Right atrium auricular region (tissue), 2 donors: ENCODE results near the gene TNFSF9. TPM values are rescaled to one million over a fixed set of nuclear protein-coding genes. Genes with fewer than 3 reads are reported as not detected.
"Not testable (repeated sequence)": the region's sequence is repeated elsewhere in the genome, so short reads cannot be mapped to it uniquely, and the experiment has no call there.

Experiments
- DNase-seq: peaks from one replicate; pipeline ENCODE4 v3.0.0-alpha.2; 2019; ENCODE audit warnings: low spot score
- H3K27ac ChIP-seq, 2 donors: fragments of 200-600 bp; sonication (generic); 1 replicate in 1 of 2; 2 replicates in 1 of 2; pipeline ENCODE4 v1.5.1; 2016 to 2019
- H3K27me3 ChIP-seq, 2 donors: fragments of 200-600 bp; sonication (generic); one replicate each; pipeline versions ENCODE4 v1.5.1 to v1.6.0; 2017 to 2019
- H3K36me3 ChIP-seq: fragments of 200-600 bp; sonication (generic); one replicate; pipeline ENCODE4 v1.5.1; 2016
- H3K4me1 ChIP-seq, 2 donors: fragments of 200-600 bp; sonication (generic); one replicate each; pipeline versions ENCODE4 v1.5.1 to v1.6.0; 2017 to 2019
- H3K4me3 ChIP-seq, 2 donors: fragments of 200-600 bp; sonication (generic); 1 replicate in 1 of 2; 2 replicates in 1 of 2; pipeline ENCODE4 v1.5.1; 2017 to 2019; ENCODE audit warnings: mild to moderate bottlenecking in 1 of 2, moderate library complexity in 1 of 2
- H3K9me3 ChIP-seq, 2 donors: fragments of 200-600 bp; sonication (generic); one replicate each; pipeline ENCODE4 v1.5.1; 2019
- CTCF ChIP-seq, 2 donors: fragments of 200-600 bp; sonication (generic); IDR thresholded peaks; one replicate each; pipeline ENCODE4 v1.5.1; 2019; ENCODE audit warnings: antibody characterized with exemption in 2 of 2
- total RNA-seq, 2 donors: library from RNA; depleted of rRNA; stranded (reverse); fragments of >200 nt; gene quantifications; one replicate each; pipeline ENCODE4 v1.1.0, GENCODE V29; 2016

TNFSF9 gene
- total RNA-seq, 2 donors from 2014 or later, result 0.43 TPM; not detected in 1

GRCh38 chr19:6503407-6504201, 27.2 kb upstream of the TNFSF9 start:
- peaks cover 0 to 14% of the 10 kb centered on the region in 2 donors for H3K4me1 ChIP-seq
- DNase-seq, result no peak
- no peak overlapping the region for H3K27ac ChIP-seq
- H3K9me3 ChIP-seq, result no peaks in the 10 kb centered on the region
- no peaks in the 10 kb centered on the region for H3K36me3 ChIP-seq
- no peak overlapping the region for H3K4me3 ChIP-seq
- no peak for TF ChIP-seq CTCF (IDR thresholded peaks at IDR 0.05)
- H3K27me3 ChIP-seq, result peaks cover 0 to 12% of the 10 kb centered on the region in 2 donors

DNA sequence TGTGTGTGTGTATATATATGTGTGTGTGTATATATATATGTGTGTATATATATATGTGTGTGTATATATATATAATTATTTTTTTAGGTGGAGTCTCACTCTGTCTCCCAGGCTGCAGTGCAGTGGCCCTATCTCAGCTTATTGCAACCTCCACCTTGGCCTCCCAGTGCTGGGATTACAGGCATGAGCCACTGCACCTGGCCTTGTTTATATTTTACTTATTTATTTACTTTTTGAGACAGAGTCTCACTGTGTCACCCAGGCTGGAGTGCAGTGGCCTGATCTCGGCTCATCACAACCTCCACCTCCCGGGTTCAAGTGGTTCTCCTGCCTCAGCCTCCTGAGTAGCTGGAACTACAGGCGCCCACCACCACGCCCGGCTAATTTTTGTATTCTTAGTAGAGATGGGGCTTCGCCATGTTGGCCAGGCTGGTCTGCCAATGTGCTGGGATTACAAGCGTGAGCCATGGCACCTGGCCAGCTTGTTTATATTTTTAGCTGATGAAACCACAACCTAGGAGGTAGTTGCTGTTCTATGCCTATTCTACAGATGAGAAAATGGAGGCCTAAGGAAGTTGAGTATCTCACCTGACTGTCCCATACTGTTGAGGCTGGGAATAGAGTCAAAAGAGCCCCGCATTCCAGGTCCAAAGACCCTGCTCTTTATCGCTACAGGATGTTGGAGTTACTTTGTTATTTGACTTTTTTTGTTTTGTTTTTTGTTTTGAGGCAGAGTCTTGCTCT, 22.6 kb upstream of the TNFSF9 start:
- not testable (repeated sequence) for H3K4me3 ChIP-seq, H3K27ac ChIP-seq, H3K27me3 ChIP-seq, DNase-seq, H3K36me3 ChIP-seq, H3K4me1 ChIP-seq, H3K9me3 ChIP-seq

GRCh38 chr19:6509118-6509971, 21.5 kb upstream of the TNFSF9 start:
- H3K9me3 ChIP-seq, result no peaks in the 10 kb centered on the region
- no peaks in the 10 kb centered on the region for H3K27me3 ChIP-seq
- TF ChIP-seq CTCF (IDR thresholded peaks at IDR 0.05), result no peak
- H3K4me1 ChIP-seq, result no peaks in the 10 kb centered on the region
- no peak overlapping the region for H3K4me3 ChIP-seq
- no peaks in the 10 kb centered on the region for H3K36me3 ChIP-seq
- H3K27ac ChIP-seq, result no peak overlapping the region
- no peak for DNase-seq

DNA sequence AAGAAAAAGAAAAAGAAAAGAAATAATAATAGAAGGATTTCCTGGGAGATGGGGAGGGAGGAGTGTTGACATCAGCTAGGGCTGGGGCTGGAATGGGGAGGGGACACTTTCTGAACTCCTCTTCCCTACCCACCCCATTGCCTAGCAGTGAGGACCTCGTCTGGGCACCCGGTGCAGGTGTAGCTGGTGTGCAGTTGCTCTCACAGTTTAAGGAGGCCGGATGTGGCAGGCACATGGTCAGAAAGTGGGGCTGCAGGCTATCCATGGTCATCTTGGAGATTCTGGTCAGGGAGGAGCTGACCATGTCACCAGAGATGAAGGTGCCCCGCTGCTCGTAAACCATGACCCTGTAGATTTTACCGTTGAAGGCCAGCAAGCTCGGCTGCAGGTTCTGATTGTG, 20.2 kb upstream of the TNFSF9 start:
- no peaks in the 10 kb centered on the region for H3K27me3 ChIP-seq
- no peak overlapping the region for H3K4me3 ChIP-seq
- DNase-seq, result no peak
- no peaks in the 10 kb centered on the region for H3K36me3 ChIP-seq
- H3K4me1 ChIP-seq, result no peaks in the 10 kb centered on the region
- H3K27ac ChIP-seq, result no peak overlapping the region
- no peaks in the 10 kb centered on the region for H3K9me3 ChIP-seq
- TF ChIP-seq CTCF (IDR thresholded peaks at IDR 0.05), result no peak

GRCh38 chr19:6514089-6514488, 16.7 kb upstream of the TNFSF9 start:
- H3K36me3 ChIP-seq, result no peaks in the 10 kb centered on the region
- no peak for DNase-seq
- H3K4me3 ChIP-seq, result no peak overlapping the region
- no peaks in the 10 kb centered on the region for H3K27me3 ChIP-seq
- TF ChIP-seq CTCF (IDR thresholded peaks at IDR 0.05), result no peak
- no peak overlapping the region for H3K27ac ChIP-seq
- peaks cover 0 to 14% of the 10 kb centered on the region in 2 donors for H3K4me1 ChIP-seq
- H3K9me3 ChIP-seq, result no peaks in the 10 kb centered on the region
